HepG2 (cell line): ENCODE measurements around the gene TMEM267. TPM values are rescaled to one million over a fixed set of nuclear protein-coding genes. Genes with fewer than 3 reads are reported as not detected.

ENCODE experiments used
- ARID3A ChIP-seq: IDR thresholded peaks from 2 replicates; pipeline ENCODE4 v1.6.1; 2012; ENCODE audit warnings: low read depth, low read length, improper control_type of control experiment
- ARNT ChIP-seq: fragments of 450-650 bp; IDR thresholded peaks from 2 replicates; pipeline ENCODE4 v1.6.1; 2017
- BORCS8-MEF2B ChIP-seq: sonication (generic); formaldehyde crosslinking; IDR thresholded peaks from 2 replicates; pipeline ENCODE4 v1.8.0; 2022; ENCODE audit warnings: mild to moderate bottlenecking, missing genetic modification reagents
- FLYWCH1 ChIP-seq: sonication (generic); formaldehyde crosslinking; IDR thresholded peaks from 2 replicates; pipeline ENCODE4 v1.8.1; 2023; ENCODE audit warnings: mild to moderate bottlenecking, missing genetic modification reagents
- GATAD2A ChIP-seq: IDR thresholded peaks from 2 replicates; pipeline ENCODE4 v1.6.1; 2016
- GLI4 ChIP-seq: sonication (generic); formaldehyde crosslinking; IDR thresholded peaks from 2 replicates; pipeline ENCODE4 v1.5.1; 2020; ENCODE audit warnings: missing genetic modification reagents, mild to moderate bottlenecking, moderate library complexity, borderline replicate concordance
- HNRNPL ChIP-seq: fragments of 200-400 bp; formaldehyde crosslinking; IDR thresholded peaks from 2 replicates; pipeline ENCODE4 v1.6.1; 2017; ENCODE audit warnings: mild to moderate bottlenecking, low read depth, low read length
- JUN ChIP-seq: sonication (generic); formaldehyde crosslinking; IDR thresholded peaks from 2 replicates; pipeline ENCODE4 v1.4.0; 2020; ENCODE audit warnings: mild to moderate bottlenecking, missing genetic modification reagents
- MED8 ChIP-seq: sonication (generic); formaldehyde crosslinking; IDR thresholded peaks from 2 replicates; pipeline ENCODE4 v1.8.1; 2023; ENCODE audit warnings: mild to moderate bottlenecking, missing genetic modification reagents; ENCODE audit not compliant: insufficient replicate concordance
- NFYB ChIP-seq: sonication (generic); formaldehyde crosslinking; IDR thresholded peaks from 2 replicates; pipeline ENCODE4 v1.4.0; 2020; ENCODE audit warnings: missing genetic modification reagents
- RCOR2 ChIP-seq: IDR thresholded peaks from 2 replicates; pipeline ENCODE4 v1.6.1; 2016; ENCODE audit warnings: missing biosample characterization, missing genetic modification reagents
- SMAD1 ChIP-seq: sonication (generic); formaldehyde crosslinking; IDR thresholded peaks from 2 replicates; pipeline ENCODE4 v1.4.0; 2020; ENCODE audit warnings: missing genetic modification reagents, low read depth, mild to moderate bottlenecking, borderline replicate concordance
- SRSF9 ChIP-seq: fragments of 200-400 bp; formaldehyde crosslinking; IDR thresholded peaks from 2 replicates; pipeline ENCODE4 v1.6.1; 2018; ENCODE audit warnings: borderline replicate concordance, mild to moderate bottlenecking, low read depth, low read length; ENCODE audit not compliant: insufficient read depth, poor library complexity, severe bottlenecking
- TCF12 ChIP-seq, 2 experiments: fragments of 450-650 bp in 1 of 2; sonication (generic) in 1 of 2; formaldehyde crosslinking in 1 of 2; IDR thresholded peaks; 2 replicates each; pipeline versions ENCODE4 v1.6.1 to v1.8.0; 2017 to 2022; ENCODE audit warnings: antibody characterized with exemption in 1 of 2, mild to moderate bottlenecking in 1 of 2, missing genetic modification reagents in 1 of 2, moderate library complexity in 1 of 2
- ZBTB40 ChIP-seq, 2 experiments: fragments of 450-650 bp in 1 of 2; sonication (generic) in 1 of 2; formaldehyde crosslinking in 1 of 2; IDR thresholded peaks; 2 replicates each; pipeline versions ENCODE4 v1.6.1 to v1.8.0; 2016 to 2022; ENCODE audit warnings: antibody characterized with exemption in 1 of 2, mild to moderate bottlenecking in 1 of 2, missing genetic modification reagents in 1 of 2
- ZNF251 ChIP-seq: sonication (generic); formaldehyde crosslinking; IDR thresholded peaks from 2 replicates; pipeline ENCODE4 v1.9.0; 2021; ENCODE audit warnings: mild to moderate bottlenecking, missing genetic modification reagents
- ZNF562 ChIP-seq: sonication (generic); formaldehyde crosslinking; IDR thresholded peaks from 2 replicates; pipeline ENCODE4 v1.8.0; 2022; ENCODE audit warnings: missing genetic modification reagents, borderline replicate concordance
- ZNF674 ChIP-seq: sonication (generic); formaldehyde crosslinking; IDR thresholded peaks from 2 replicates; pipeline ENCODE4 v1.5.0; 2020; ENCODE audit warnings: low read depth, mild to moderate bottlenecking, missing genetic modification reagents
- ZNF841 ChIP-seq: sonication (generic); formaldehyde crosslinking; IDR thresholded peaks from 2 replicates; pipeline ENCODE4 v1.8.1; 2023; ENCODE audit warnings: missing genetic modification reagents, borderline replicate concordance
- polyA plus RNA-seq, 8 experiments: library from polyadenylated mRNA; depleted of rRNA in 3 of 8; stranded (reverse) in 7 of 8; unstranded in 1 of 8; fragments of >200 nt; fragmentation: Illumina TruSeq in 4 of 8; extraction: Trizol in 4 of 8; gene quantifications; 2 replicates each; pipeline versions ENCODE4 v1.2.1 to v1.2.3, GENCODE V29; 2011 to 2016; ENCODE audit warnings: low read depth in 4 of 8, missing spikeins in 1 of 8, mixed read lengths in 1 of 8; ENCODE audit not compliant: insufficient read depth in 1 of 8
- total RNA-seq, 5 experiments: library from RNA; depleted of rRNA; stranded (reverse); fragments of >200 nt; fragmentation: Illumina TruSeq; extraction: Trizol; gene quantifications; 2 replicates each; pipeline ENCODE4 v1.2.3, GENCODE V29; 2016; ENCODE audit warnings: low read depth in 1 of 5

The TMEM267 gene
- total and polyA plus RNA-seq, 2 of the 13 experiments (the other 11 are each of a cell fraction or from before 2014, with no cell fraction given): 8.9 to 12.6 TPM

- TF ChIP-seq ZBTB40 (IDR thresholded peaks at IDR 0.05) (no peak), ZBTB40 (CRISPR knock-in tag; IDR thresholded peaks at IDR 0.05) (no peak; the same call in 1 of the 2 replicates), SMAD1 (CRISPR knock-in tag) (peak; percentile 83; the same call in 1 of the 2 replicates), SRSF9 (no peak), JUN (CRISPR knock-in tag) (no peak), ZNF251 (CRISPR knock-in tag) (no peak), ZNF674 (CRISPR knock-in tag) (no peak), BORCS8-MEF2B (peak; percentile 52; the same call in 1 of the 2 replicates), GLI4 (CRISPR knock-in tag) (no peak; the same call in 1 of the 2 replicates), FLYWCH1 (CRISPR knock-in tag) (no peak), MED8 (no peak), HNRNPL (peak; percentile 43; the same call in 1 of the 2 replicates), NFYB (CRISPR knock-in tag) (no peak), GATAD2A (no peak), ARNT (no peak), ZNF841 (CRISPR knock-in tag) (no peak), ZNF562 (no peak), ARID3A (no peak), TCF12 (IDR thresholded peaks at IDR 0.05) (no peak), TCF12 (CRISPR knock-in tag; IDR thresholded peaks at IDR 0.05) (no peak), RCOR2 (CRISPR knock-in tag) (no peak)
These were observed 613 bp upstream of the TMEM267 start (continued) for GRCh38 chr5:43484106-43484849.
